Osteoblast (primary cell): Measurements from ENCODE around the gene JUND. TPM values are rescaled to one million over a fixed set of nuclear protein-coding genes. Genes with fewer than 3 reads are reported as not detected.
"Not testable (repeated sequence)": the region's sequence is repeated elsewhere in the genome, so short reads cannot be mapped to it uniquely, and the experiment has no call there.

Experiments used
- DNase-seq: peaks from one replicate; pipeline ENCODE4 v3.0.0; 2011; ENCODE audit warnings: low spot score, mixed read lengths; ENCODE audit not compliant: insufficient read length; ENCODE audit errors: missing footprints
- H2AFZ ChIP-seq: 2 replicates; pipeline ENCODE4 v1.6.0; 2011; ENCODE audit warnings: mild to moderate bottlenecking, low read length
- H3K27ac ChIP-seq: 2 replicates; pipeline ENCODE4 v1.5.1; 2011; ENCODE audit warnings: mild to moderate bottlenecking, low read depth, low read length, moderate library complexity
- H3K27me3 ChIP-seq: 2 replicates; pipeline ENCODE4 v1.6.0; 2012; ENCODE audit warnings: mild to moderate bottlenecking, control low read depth, inconsistent platforms, low read length, moderate library complexity; ENCODE audit not compliant: insufficient read depth
- H3K36me3 ChIP-seq: 2 replicates; pipeline ENCODE4 v1.5.1; 2011; ENCODE audit warnings: mild to moderate bottlenecking, low read length, control low read depth, moderate library complexity; ENCODE audit not compliant: insufficient read depth
- H3K4me1 ChIP-seq: 2 replicates; pipeline ENCODE4 v1.5.1; 2011; ENCODE audit warnings: mild to moderate bottlenecking, low read length, control low read depth, moderate library complexity; ENCODE audit not compliant: insufficient read depth
- H3K4me2 ChIP-seq: 2 replicates; pipeline ENCODE4 v1.6.0; 2011; ENCODE audit warnings: mild to moderate bottlenecking, low read length; ENCODE audit not compliant: insufficient read depth
- H3K4me3 ChIP-seq: fragments of 200-600 bp; sonication (generic); 3 replicates; pipeline ENCODE4 v1.5.1; 2012; ENCODE audit warnings: mild to moderate bottlenecking, low read length, inconsistent platforms; ENCODE audit not compliant: insufficient read depth
- H3K79me2 ChIP-seq: 2 replicates; pipeline ENCODE4 v1.6.0; 2012; ENCODE audit warnings: mild to moderate bottlenecking, low read length, control low read depth, inconsistent platforms; ENCODE audit not compliant: insufficient read depth
- H3K9me3 ChIP-seq: 2 replicates; pipeline ENCODE4 v1.5.1; 2011; ENCODE audit warnings: low read depth, low read length, control low read depth
- H4K20me1 ChIP-seq: 2 replicates; pipeline ENCODE4 v1.6.0; 2012; ENCODE audit warnings: mild to moderate bottlenecking, low read length, control low read depth; ENCODE audit not compliant: insufficient read depth
- CTCF ChIP-seq: IDR thresholded peaks from 2 replicates; pipeline ENCODE4 v1.5.1; 2011; ENCODE audit warnings: mild to moderate bottlenecking, low read depth, low read length, moderate library complexity; ENCODE audit errors: extremely low read depth
- total RNA-seq: library from RNA; depleted of rRNA; stranded (reverse); fragments of >200 nt; gene quantifications from 2 replicates; pipeline ENCODE4 v1.2.3, GENCODE V29; 2012

Gene JUND
- total RNA-seq, 1 donor = 170 TPM

- peak; percentile 100 for DNase-seq
- H4K20me1 ChIP-seq = no peaks in the 10 kb centered on the region
- H3K27me3 ChIP-seq = no peaks in the 10 kb centered on the region
- H3K9me3 ChIP-seq = no peaks in the 10 kb centered on the region
- no peaks in the 10 kb centered on the region for H3K36me3 ChIP-seq
- TF ChIP-seq CTCF = peak; percentile 98
- peak overlapping the region; percentile 62 for H3K4me3 ChIP-seq
- peaks cover 14% of the 10 kb centered on the region for H3K4me1 ChIP-seq
- peak overlapping the region; percentile 88 for H3K4me2 ChIP-seq
- H3K79me2 ChIP-seq = no peaks in the 10 kb centered on the region
- H2AFZ ChIP-seq = peak overlapping the region; percentile 95
- H3K27ac ChIP-seq = peak overlapping the region; percentile 59
Observed at GRCh38 chr19:18328340-18329034, 47.1 kb upstream of the JUND start.

GRCh38 chr19:18326772-18327171 is 45.4 kb upstream of the JUND start:
- Histone ChIP-seq H3K36me3 (no peaks in the 10 kb centered on the region), H3K9me3 (no peaks in the 10 kb centered on the region), H3K4me3 (no peak overlapping the region), H2AFZ (peak overlapping the region; percentile 29), H3K27ac (no peak overlapping the region), H3K4me1 (peaks cover 29% of the 10 kb centered on the region), H3K27me3 (no peaks in the 10 kb centered on the region), H3K79me2 (peaks cover 11% of the 10 kb centered on the region), H3K4me2 (no peak overlapping the region), H4K20me1 (no peaks in the 10 kb centered on the region)
- no peak for TF ChIP-seq CTCF
- peak; percentile 43 for DNase-seq

GRCh38 chr19:18324373-18324731 is 42.9 kb upstream of the JUND start:
- not testable (repeated sequence) for H4K20me1 ChIP-seq, H3K4me2 ChIP-seq, H3K27ac ChIP-seq, DNase-seq, H3K36me3 ChIP-seq, H3K27me3 ChIP-seq, H3K4me3 ChIP-seq, H3K9me3 ChIP-seq, H2AFZ ChIP-seq
- peaks cover 33% of the 10 kb centered on the region for H3K4me1 ChIP-seq
- peaks cover 35% of the 10 kb centered on the region for H3K79me2 ChIP-seq

- Histone ChIP-seq H3K4me1 (peaks cover 25% of the 10 kb centered on the region), H3K4me3 (peak within 1 kb of the TSS; percentile 95), H3K79me2 (peaks cover 45% of the 10 kb centered on the region), H3K27me3 (no peaks in the 10 kb centered on the region), H3K27ac (peak within 1 kb of the TSS; percentile 86), H3K36me3 (peaks cover 3% of the 10 kb centered on the region), H3K4me2 (peak within 1 kb of the TSS; percentile 98), H2AFZ (peak within 1 kb of the TSS; percentile 94), H4K20me1 (no peaks in the 10 kb centered on the region), H3K9me3 (no peaks in the 10 kb centered on the region)
- peak; percentile 28 for TF ChIP-seq CTCF
- DNase-seq = peak; percentile 99
Observed at GRCh38 chr19:18322759-18323460, 41.5 kb upstream of the JUND start, which contains the start of gene LSM4. Gene LSM4, minus strand, starts transcription at chr19:18323076. Its CDS starts 56 bp downstream, at chr19:18323020.
